ENCODE measurements around the gene PYGB.

Gene PYGB

DNA sequence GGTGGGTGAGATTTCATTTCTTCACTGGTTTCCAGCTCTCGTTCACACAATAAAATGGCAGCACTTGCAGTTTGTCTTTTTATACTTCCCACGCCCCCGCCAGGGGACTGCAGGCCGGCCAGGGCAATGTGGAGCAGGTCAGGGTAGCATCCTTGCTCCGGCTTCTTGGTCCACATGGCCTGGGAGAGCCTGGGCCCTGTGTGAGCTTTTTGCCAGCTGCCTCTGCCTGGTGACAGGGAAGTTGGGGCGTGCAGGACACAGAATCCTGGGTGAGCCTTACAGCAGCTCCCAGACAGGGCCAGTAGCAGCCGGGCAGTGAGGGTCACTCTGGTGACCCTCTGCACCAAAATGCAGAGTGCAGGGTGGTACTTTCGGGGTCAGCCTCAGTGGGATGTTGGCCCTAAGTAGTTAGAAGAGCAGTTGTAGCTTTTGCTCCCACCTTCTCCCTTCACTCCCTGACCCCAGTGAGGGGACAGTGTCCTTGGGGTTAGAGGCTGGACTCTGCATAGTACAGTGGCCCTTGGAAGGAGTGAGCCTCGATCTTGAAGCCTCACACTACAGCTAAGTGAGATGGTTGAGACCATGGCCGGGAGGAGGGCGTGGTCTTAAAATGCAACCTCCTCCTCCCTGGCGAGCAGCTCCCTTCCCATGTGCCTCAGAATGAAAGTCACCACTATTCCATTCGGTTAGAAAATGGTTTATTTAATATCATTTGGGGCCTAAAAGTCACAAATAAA, 23.8 kb downstream of the PYGB start:
- no peak for ATAC-seq

- no peak for ATAC-seq
These were observed 24.5 kb downstream of the PYGB start for GRCh38 chr20:25272223-25273000.

DNA sequence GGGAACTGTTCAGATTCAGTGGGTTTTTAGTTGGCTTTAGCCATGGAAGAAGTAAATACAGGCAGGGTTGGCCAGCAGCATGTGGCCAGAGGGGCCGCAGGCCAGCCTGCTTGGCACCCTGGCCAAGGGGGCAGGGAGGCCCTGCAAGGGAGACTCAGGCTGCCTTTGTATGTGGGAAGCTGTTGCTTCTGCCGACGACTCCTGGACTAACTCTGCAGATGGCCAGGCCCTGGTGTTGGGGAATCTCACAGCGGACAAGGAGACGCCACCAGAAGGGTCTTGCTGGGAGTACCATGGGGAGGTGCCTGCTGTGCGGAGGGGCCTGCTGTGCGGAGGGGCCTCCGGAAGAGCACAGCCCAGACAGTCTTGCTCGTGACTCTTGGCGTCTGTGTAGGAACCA, 25.2 kb downstream of the PYGB start:
- no peak for ATAC-seq

DNA sequence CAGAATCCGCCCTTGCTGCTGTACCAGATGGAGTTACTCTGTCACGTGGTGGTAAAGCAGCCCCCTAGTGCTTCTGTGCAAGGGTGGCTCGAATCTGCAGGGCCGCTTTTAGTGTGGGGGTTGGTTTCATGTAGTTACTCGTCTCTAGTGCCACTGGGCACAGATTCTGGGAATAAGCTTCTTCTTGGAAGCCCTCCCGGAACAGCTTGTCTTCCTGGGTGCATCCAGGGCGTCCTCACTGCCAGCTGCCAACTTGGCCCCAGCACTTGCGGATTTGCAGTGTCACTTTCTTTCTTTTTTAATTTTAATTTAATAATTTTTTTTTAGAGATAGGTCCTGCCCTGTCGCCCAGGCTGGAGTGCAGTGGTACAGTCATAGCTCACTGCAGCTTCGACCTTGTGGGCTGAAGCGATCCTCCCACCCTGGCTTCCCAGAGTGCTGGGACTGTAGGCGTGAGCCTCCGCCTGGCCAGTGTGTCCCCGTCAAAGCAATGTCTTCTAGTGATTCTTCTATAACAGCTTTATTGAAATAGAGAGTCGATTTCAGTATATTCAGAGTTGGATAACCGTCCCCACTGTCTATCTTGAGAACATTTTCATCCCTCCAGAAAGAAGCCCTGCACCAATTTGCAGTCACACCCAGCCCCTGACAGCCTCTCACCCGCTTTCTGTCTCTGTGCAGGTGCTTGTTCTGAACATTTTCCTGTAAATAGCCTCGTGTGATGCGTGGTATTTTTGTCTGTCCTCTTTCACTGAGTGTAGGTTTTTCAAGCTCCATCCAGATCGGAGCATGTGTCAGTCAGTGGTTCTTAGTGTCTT, 25.9 kb downstream of the PYGB start:
- no peak for ATAC-seq

DNA sequence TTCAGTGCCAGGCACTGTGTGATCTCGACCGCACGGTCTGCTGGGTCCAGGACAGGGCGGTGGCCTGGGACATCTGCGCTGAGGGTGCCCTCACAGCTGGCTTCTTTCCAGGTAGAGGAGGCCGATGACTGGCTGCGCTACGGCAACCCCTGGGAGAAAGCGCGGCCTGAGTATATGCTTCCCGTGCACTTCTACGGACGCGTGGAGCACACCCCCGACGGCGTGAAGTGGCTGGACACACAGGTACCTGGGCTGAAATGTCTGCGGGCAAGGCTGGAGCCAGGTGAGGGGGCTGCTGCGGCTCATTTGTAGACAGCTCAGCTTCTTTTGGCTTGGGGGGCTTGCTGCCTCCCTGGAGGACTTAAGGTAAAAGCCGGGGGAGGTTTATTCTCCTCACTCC, 26.6 kb downstream of the PYGB start:
- ATAC-seq: no peak

DNA sequence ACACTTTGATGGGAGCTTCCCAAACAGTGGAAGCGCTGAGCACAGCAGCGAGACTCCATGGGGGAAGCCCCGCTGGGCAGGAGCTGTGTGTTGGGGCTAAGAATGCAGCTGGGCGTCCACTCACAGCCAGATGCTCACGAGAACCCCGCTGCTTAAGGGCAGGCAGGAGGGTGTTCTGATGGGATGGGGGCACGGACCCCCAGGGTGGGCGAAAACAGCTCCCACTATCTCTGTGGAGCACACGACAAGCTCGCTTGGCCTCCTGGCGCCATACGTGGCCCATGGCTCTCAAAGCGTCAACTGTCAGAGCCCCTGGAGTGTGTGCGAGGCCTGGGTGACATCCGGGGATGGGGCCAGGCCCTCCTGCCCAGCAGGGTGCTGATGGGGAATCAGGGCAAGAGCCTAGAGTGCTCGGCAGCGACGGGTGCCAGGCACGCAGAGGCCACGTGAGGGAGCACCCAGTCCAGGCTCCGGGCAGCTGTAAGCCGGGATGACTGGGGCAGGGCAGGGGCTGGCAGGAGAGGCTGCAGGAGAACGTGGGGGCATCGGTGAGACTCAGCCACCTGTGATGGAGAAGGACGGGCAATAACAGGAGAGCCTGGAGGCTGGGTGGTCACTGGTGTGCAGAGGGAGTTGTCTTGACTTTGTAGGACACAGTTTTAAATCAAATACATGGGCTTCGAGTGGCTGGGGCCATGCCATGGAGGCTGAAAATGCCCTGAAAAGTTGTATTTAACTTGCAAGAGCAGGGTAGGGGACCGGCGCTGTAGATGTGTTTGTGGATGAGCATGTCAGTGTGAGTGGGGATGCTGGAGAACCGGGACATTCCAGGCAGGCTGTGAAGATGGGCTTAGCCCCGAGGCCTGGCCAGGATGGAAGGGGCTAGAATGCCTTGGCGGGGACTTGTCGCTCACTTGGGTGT, 27.3 kb downstream of the PYGB start:
- ATAC-seq: no peak

GRCh38 chr20:25275813-25276532, 28.1 kb downstream of the PYGB start:
- ATAC-seq: no peak

DNA sequence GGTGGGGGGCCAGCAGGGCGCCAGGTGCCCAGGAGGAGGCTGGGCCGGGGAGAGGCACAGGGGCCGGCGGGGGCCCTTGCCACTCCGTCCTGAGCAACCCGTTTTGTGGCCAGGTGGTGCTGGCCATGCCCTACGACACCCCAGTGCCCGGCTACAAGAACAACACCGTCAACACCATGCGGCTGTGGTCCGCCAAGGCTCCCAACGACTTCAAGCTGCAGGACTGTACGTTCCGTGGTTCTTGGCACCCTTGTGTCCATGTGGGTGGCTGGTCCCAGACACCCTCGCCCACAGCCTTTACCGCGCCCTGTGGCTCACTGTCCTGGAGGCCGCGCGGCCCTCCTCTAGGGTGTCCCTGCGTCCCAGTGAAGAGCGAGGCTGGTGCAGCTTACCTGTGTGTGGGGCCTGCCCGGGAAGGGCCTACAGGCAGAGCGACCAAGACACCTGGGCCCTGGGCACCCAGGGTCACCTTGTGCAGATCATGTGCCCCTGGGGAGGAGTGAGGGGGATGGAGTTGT, 28.7 kb downstream of the PYGB start:
- no peak for ATAC-seq

DNA sequence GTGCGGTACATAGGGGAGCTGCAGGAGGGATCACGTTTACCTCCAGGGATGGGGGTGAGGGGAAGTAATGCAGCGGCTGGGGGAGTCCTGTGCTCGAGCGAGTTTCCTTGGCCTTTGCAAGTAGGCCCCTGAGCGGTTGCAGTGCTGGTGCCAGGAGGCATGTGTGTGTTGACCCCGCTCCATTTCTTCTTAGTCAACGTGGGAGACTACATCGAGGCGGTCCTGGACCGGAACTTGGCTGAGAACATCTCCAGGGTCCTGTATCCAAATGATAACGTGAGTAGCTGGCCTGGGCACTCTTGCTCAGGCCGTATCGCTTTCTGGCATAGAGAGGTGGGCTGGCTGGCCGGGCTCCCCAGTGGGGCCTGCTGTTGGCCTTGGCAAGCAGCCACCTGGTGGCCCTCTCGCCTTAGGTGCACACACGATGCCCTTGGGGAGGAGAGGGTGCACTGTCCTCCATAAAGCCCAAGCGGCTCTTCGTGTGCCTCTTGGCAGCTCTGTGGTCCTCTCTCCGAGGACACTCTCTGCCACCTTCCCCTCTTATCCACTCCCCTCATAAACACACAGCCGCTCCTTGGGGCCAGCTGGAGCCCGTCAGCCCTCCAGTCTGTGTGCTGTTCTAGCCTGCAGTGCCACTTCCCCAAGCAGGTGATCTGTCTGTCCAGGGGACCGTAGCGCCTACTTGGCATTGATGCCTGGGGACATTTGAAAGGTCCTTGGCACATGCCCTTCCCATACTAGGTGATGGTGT, 29.3 kb downstream of the PYGB start:
- no peak for ATAC-seq

DNA sequence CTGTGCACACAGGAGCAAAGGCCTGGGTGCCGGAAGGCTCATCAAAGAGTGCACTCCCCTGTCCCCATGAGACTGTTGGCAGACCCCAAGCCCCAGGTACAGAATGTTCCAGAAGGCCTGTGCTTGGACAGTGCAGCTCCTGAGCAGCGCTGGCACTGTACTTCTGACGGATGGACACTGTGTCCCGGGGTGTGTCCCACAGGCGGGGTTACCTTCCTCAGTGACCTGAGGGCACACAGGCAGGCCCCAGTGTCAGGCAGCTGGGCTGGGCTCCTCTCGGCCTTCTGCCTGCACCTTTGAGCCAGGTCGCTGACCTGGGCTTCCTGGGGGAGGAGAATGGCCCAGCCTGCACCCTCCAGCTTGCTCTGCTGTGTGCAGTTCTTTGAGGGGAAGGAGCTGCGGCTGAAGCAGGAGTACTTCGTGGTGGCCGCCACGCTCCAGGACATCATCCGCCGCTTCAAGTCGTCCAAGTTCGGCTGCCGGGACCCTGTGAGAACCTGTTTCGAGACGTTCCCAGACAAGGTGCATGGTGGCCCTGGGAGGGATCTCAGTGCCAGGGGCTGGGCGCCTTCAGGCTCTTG, 30.1 kb downstream of the PYGB start:
- no peak for ATAC-seq

- ATAC-seq: no peak
These were observed 30.9 kb downstream of the PYGB start for GRCh38 chr20:25278636-25279361.

DNA sequence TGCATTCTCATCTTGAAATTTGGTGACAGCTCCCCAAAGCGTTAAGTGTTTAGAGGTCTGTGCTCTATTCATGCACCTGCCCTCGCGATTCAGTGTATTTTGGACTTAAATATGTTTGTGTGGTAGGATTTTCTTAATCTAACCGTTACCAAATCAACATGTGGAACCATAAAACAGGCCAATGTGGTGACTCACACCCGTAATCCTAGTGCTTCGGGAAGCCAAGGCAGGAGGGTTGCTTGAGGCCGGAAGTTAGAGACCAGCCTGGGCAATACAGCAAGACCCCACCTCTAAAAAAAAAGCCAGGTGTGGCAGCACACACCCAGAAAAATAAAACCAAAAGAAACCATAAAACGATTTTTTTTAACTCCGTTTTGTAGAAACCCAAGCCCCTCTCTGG, 31.5 kb downstream of the PYGB start:
- ATAC-seq: no peak

DNA sequence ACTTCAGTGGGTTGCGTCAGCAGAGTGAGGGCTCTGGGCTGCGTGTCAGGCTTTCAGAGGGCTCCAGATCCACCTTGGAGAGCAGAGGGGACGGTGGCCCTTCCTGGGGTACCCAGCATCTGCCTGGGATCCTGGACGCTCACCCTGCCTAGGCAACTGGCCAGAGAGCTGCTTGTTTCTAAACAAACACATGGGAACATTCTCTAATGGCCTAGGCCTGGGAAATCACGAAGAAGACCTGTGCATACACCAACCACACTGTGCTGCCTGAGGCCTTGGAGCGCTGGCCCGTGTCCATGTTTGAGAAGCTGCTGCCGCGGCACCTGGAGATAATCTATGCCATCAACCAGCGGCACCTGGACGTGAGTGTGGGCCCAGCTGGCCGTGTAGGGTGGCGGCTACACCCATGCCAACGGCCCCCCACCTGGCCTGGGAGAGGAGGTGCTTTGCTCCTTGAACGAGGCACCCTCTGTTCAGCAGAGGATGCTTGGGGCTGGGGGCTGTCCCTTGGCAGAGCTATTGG, 32.2 kb downstream of the PYGB start:
- no peak for ATAC-seq

GRCh38 chr20:25280574-25281535, 33.0 kb downstream of the PYGB start:
- no peak for ATAC-seq

GRCh38 chr20:25281541-25281991, 33.7 kb downstream of the PYGB start:
- ATAC-seq: no peak

- ATAC-seq: no peak
These were observed 34.3 kb downstream of the PYGB start for GRCh38 chr20:25282034-25282781.

- ATAC-seq: no peak
These were observed 34.9 kb downstream of the PYGB start for GRCh38 chr20:25282796-25283195.

Measured in activated CD4-positive, CD25-positive, alpha-beta regulatory T cell treated with anti-CD3 and anti-CD28 coated beads, Interleukin-2, amount 50 U/mL, for 24 hours (primary cell).